Measurements from ENCODE around the gene GRIN2A. TPM values are rescaled to one million over a fixed set of nuclear protein-coding genes. Genes with fewer than 3 reads are reported as not detected.

Gene GRIN2A
- total and polyA plus RNA-seq, 2 donors (not counting 3 experiments of a cell fraction or from before 2014, with no cell fraction given) = not detected

DNA sequence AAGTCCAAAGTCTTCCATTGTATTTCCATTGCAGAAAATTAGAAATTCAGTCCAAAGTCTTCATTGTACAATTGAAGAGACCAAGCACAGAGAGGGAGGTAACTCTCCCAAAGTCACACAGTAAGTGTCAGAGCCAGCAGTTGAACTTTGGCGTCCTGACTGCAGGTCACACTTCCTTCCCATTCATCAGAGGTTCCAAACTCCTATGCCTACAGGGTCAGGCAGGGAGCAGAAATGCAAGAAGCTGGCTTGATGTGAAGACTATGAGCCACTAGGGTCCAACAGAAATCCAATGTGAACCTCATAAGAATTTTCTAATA is 44.7 kb upstream of the GRIN2A start:
- no peak overlapping the region for H3K9ac ChIP-seq (replicated peaks; ENCODE audit: extremely low read depth, insufficient read depth, low read length)
- no peaks in the 10 kb centered on the region for H3K9me1 ChIP-seq (replicated peaks; ENCODE audit: control insufficient read depth, extremely low read depth, insufficient read depth, low read length)
- H3K4me3 ChIP-seq (replicated peaks in 1 of 3; ENCODE audit: insufficient read depth in 1 of 3, low read depth in 1 of 3, low read length in 3 of 3) = no peak overlapping the region
- H3K4me2 ChIP-seq (ENCODE audit: insufficient read depth, low read length) = no peak overlapping the region
- BruUV-seq (replicated peaks) = no TSS peak
- no peaks in the 10 kb centered on the region for H3K27me3 ChIP-seq (ENCODE audit: control insufficient read depth in 2 of 2, insufficient read depth in 2 of 2, low read length in 2 of 2)
- H2AFZ ChIP-seq (ENCODE audit: low read depth, low read length) = no peak overlapping the region
- ChIA-PET POLR2A (no interaction called here), CTCF (no interaction called here)
- DNase-seq (ENCODE audit: low read depth, low spot score) (no peak), FAIRE-seq (no peak)
- dilution Hi-C loops (cut with MboI; ENCODE audit: extremely low pct_ligation_motif_present, low sequenced_read_pairs) = no loop called here
- no peaks in the 10 kb centered on the region for H3K4me1 ChIP-seq (ENCODE audit: control insufficient read depth, extremely low read depth, insufficient read depth, low read length)
- TF ChIP-seq POLR2A (IDR thresholded peaks at IDR 0.05; ENCODE audit: low read depth, low read length) = no peak
- TF ChIP-seq JUN (IDR thresholded peaks at IDR 0.05; ENCODE audit: borderline replicate concordance, insufficient read depth, insufficient read length, low read depth) = no peak
- no peak for TF ChIP-seq FOS (IDR thresholded peaks at IDR 0.05; ENCODE audit: borderline replicate concordance, insufficient read depth, low read length)
- TF ChIP-seq, protein P1, sequence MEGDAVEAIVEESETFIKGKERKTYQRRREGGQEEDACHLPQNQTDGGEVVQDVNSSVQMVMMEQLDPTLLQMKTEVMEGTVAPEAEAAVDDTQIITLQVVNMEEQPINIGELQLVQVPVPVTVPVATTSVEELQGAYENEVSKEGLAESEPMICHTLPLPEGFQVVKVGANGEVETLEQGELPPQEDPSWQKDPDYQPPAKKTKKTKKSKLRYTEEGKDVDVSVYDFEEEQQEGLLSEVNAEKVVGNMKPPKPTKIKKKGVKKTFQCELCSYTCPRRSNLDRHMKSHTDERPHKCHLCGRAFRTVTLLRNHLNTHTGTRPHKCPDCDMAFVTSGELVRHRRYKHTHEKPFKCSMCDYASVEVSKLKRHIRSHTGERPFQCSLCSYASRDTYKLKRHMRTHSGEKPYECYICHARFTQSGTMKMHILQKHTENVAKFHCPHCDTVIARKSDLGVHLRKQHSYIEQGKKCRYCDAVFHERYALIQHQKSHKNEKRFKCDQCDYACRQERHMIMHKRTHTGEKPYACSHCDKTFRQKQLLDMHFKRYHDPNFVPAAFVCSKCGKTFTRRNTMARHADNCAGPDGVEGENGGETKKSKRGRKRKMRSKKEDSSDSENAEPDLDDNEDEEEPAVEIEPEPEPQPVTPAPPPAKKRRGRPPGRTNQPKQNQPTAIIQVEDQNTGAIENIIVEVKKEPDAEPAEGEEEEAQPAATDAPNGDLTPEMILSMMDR (IDR thresholded peaks at IDR 0.05; ENCODE audit: extremely low read depth in 1 of 2, insufficient read depth in 1 of 2, low read depth in 1 of 2, low read length in 2 of 2) = no peak
- no peak for TF ChIP-seq EZH2 (IDR thresholded peaks at IDR 0.05; ENCODE audit: borderline replicate concordance, low read depth, low read length, severe bottlenecking)
- TF ChIP-seq, protein P2, sequence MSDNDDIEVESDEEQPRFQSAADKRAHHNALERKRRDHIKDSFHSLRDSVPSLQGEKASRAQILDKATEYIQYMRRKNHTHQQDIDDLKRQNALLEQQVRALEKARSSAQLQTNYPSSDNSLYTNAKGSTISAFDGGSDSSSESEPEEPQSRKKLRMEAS (IDR thresholded peaks at IDR 0.05; ENCODE audit: insufficient read depth, insufficient read length) = no peak
- TF ChIP-seq GATA2 (IDR thresholded peaks at IDR 0.05; ENCODE audit: insufficient read depth, insufficient read length, low read depth, low read length) = no peak
- TF ChIP-seq POLR2AphosphoS5 (IDR thresholded peaks at IDR 0.05; ENCODE audit: insufficient read depth, low read depth, low read length) = no peak
- TF ChIP-seq MYC (IDR thresholded peaks at IDR 0.05; ENCODE audit: low read depth, low read length) = no peak
- no peak overlapping the region for H3K27ac ChIP-seq (ENCODE audit: insufficient read depth, low read depth, low read length)
- no peaks in the 10 kb centered on the region for H3K79me2 ChIP-seq (ENCODE audit: control insufficient read depth, insufficient read depth, low read length)
- H4K20me1 ChIP-seq (replicated peaks; ENCODE audit: control insufficient read depth, extremely low read depth, insufficient read depth, low read length) = no peaks in the 10 kb centered on the region
- H3K9me3 ChIP-seq (replicated peaks; ENCODE audit: control insufficient read depth, insufficient read depth, low read length) = no peaks in the 10 kb centered on the region
- intact Hi-C loops (cut with micrococcal nuclease) = no loop called here
- H3K36me3 ChIP-seq (ENCODE audit: control insufficient read depth in 2 of 2, extremely low read depth in 1 of 2, insufficient read depth in 2 of 2, low read length in 2 of 2) = no peaks in the 10 kb centered on the region
